SH-SY5Y (cell line): ENCODE data around the gene CDS2.

ENCODE experiments used
- GATA2 ChIP-seq: IDR thresholded peaks from 2 replicates; pipeline ENCODE4 v1.6.1; 2011; ENCODE audit warnings: mild to moderate bottlenecking, low read depth, low read length
- GATA3 ChIP-seq: IDR thresholded peaks from 2 replicates; pipeline ENCODE4 v1.6.1; 2011; ENCODE audit warnings: low read depth, mild to moderate bottlenecking, low read length, moderate library complexity

- TF ChIP-seq GATA3, result no peak
- TF ChIP-seq GATA2, result no peak
Observed at GRCh38 chr20:5092765-5093339, 34.0 kb upstream of the CDS2 start.
